Right lobe of liver (tissue), 6 donors: Measurements from ENCODE around the gene KIF4A. TPM values are rescaled to one million over a fixed set of nuclear protein-coding genes. Genes with fewer than 3 reads are reported as not detected.

Experiments used
- ATAC-seq, 4 donors: fragments of 200-7000 bp; cut with Tn5 transposase; one replicate each; pipeline ENCODE4 v1.9.1; 2020; ENCODE audit warnings: mild to moderate bottlenecking in 4 of 4, moderate library complexity in 4 of 4
- DNase-seq, 3 donors: peaks; one replicate each; pipeline ENCODE4 v3.0.0-alpha.2; 2020
- H3K27ac ChIP-seq, 3 donors: fragments of 200-600 bp; one replicate each; pipeline ENCODE4 v1.8.0; 2022
- H3K27me3 ChIP-seq, 2 donors: fragments of 200-600 bp; one replicate each; pipeline ENCODE4 v1.8.0; 2022
- H3K36me3 ChIP-seq, 4 donors: fragments of 200-600 bp; sonication (generic) in 1 of 4; one replicate each; pipeline versions ENCODE4 v1.5.1 to v1.8.0; 2017 to 2022; ENCODE audit warnings: control low read depth in 1 of 4
- H3K4me1 ChIP-seq, 4 donors: fragments of 200-600 bp; sonication (generic) in 1 of 4; one replicate each; pipeline versions ENCODE4 v1.5.1 to v1.8.0; 2017 to 2022; ENCODE audit warnings: control low read depth in 1 of 4
- H3K4me3 ChIP-seq, 3 donors: fragments of 200-600 bp; one replicate each; pipeline ENCODE4 v1.8.0; 2022
- H3K9me3 ChIP-seq, 4 donors: fragments of 200-600 bp; sonication (generic) in 1 of 4; one replicate each; pipeline versions ENCODE4 v1.5.1 to v1.8.0; 2017 to 2022; ENCODE audit warnings: control low read depth in 1 of 4
- POLR2A ChIP-seq: fragments of 450-650 bp; IDR thresholded peaks from one replicate; pipeline ENCODE4 v1.6.1; 2017; ENCODE audit warnings: antibody characterized with exemption, mild to moderate bottlenecking
- WGBS: methylation state at CpG from one replicate; pipeline ENCODE4 v1.1.6; 2018; ENCODE audit warnings: low coverage, low lambda C conversion rate; ENCODE audit not compliant: insufficient coverage; ENCODE audit errors: missing lambda C conversion rate; 5-methylcytosine and 5-hydroxymethylcytosine counted together
- intact Hi-C, 2 donors: fragments of 100-400 bp; cut with DNase I; formaldehyde crosslinking; loops; one replicate each; pipeline versions ENCODE4 v1.11.2 to v1.14.1; 2022
- total RNA-seq, 6 experiments: library from RNA; depleted of rRNA in 2 of 6; stranded (reverse); fragments of >200 nt in 2 of 6; fragmentation: NEBNext Ultra II Directional in 3 of 6; extraction: Animal tissue kit (Norgen Biotek cat#: 25700) in 3 of 6; gene quantifications; one replicate each; pipeline versions ENCODE4 v1.1.0 to v1.2.4, GENCODE V29; 2016 to 2023
- TF ChIP-seq, protein P1 (sequence below), 4 donors: fragments of 200-600 bp in 3 of 4; fragments of 450-650 bp in 1 of 4; IDR thresholded peaks; one replicate each; pipeline versions ENCODE4 v1.5.1 to v1.8.0; 2016 to 2022; ENCODE audit warnings: antibody characterized with exemption in 4 of 4, mild to moderate bottlenecking in 2 of 4
- donor health status: DM: no; HTN: yes; CAD: no.
- donor health status: DM: no; HTN: no; CAD: no.
- donor health status: DM: no; HTN: no; CAD: no.
- donor health status: DM: no; HTN: yes; CAD: no.
- donor health status: DM: no; HTN: yes; CAD: no.

KIF4A gene
- total RNA-seq, 6 experiments from 2014 or later: 0.19 to 1.4 (median 0.68) TPM; not detected in 1

DNA sequence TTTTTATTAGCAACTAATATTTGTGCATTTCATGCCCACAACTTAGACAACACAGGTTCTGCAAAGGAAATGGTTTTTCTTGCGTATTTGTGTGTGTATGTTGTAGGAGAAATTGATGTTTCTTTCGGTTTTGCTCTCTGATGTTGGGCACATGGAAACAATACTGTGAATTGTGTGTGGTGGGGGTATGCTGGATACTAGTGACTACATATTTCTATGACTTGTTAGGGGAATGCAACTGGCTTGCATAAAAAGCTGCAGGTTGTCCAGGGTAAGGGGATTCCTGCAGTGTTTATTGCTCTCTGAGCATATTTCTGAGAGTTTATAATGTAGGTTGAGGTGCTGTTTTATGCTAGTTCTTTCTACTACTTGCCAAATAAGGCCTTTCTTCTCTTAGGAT is 166.4 kb downstream of the KIF4A start:
- Histone ChIP-seq H3K27me3 (peaks cover 0 to 5% of the 10 kb centered on the region in 2 donors), H3K9me3 (no peaks in the 10 kb centered on the region), H3K4me1 (no peaks in the 10 kb centered on the region), H3K36me3 (no peaks in the 10 kb centered on the region), H3K27ac (no peak overlapping the region), H3K4me3 (no peak overlapping the region)
- DNase-seq (no peak), ATAC-seq (no peak)
- WGBS: 22% methylated on average over 2 of the region's 2 CpGs
- intact Hi-C loops: no loop called here
- TF ChIP-seq, protein P1, sequence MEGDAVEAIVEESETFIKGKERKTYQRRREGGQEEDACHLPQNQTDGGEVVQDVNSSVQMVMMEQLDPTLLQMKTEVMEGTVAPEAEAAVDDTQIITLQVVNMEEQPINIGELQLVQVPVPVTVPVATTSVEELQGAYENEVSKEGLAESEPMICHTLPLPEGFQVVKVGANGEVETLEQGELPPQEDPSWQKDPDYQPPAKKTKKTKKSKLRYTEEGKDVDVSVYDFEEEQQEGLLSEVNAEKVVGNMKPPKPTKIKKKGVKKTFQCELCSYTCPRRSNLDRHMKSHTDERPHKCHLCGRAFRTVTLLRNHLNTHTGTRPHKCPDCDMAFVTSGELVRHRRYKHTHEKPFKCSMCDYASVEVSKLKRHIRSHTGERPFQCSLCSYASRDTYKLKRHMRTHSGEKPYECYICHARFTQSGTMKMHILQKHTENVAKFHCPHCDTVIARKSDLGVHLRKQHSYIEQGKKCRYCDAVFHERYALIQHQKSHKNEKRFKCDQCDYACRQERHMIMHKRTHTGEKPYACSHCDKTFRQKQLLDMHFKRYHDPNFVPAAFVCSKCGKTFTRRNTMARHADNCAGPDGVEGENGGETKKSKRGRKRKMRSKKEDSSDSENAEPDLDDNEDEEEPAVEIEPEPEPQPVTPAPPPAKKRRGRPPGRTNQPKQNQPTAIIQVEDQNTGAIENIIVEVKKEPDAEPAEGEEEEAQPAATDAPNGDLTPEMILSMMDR (IDR thresholded peaks at IDR 0.05): no peak
- TF ChIP-seq POLR2A: no peak

DNA sequence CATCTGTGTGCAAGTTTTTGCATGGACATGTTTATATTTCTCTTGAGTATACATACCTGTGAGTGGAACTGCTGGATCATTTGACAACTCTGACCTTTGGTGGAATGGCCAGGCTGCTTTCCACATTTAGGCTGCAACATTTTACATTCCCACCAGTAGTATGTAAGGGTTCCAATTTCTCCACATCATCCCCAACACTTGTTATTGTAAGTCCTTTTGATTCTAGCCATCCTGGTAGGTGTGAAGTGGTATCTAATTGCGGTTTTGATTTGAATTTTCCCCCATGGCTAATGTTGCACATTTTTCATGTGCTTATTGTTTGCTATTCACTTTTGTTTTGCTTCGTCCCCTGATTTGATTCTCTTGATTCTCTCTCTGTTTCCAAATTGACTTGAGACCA is 171.1 kb downstream of the KIF4A start:
- no peaks in the 10 kb centered on the region for H3K4me1 ChIP-seq
- intact Hi-C loops: no loop called here
- WGBS: 71% methylated on average over 2 of the region's 2 CpGs
- DNase-seq (no peak), ATAC-seq (no peak)
- TF ChIP-seq, protein P1 (IDR thresholded peaks at IDR 0.05): no peak
- TF ChIP-seq POLR2A: no peak
- H3K27me3 ChIP-seq: no peaks in the 10 kb centered on the region
- no peak overlapping the region for H3K27ac ChIP-seq
- H3K36me3 ChIP-seq: no peaks in the 10 kb centered on the region
- H3K9me3 ChIP-seq: no peaks in the 10 kb centered on the region
- no peak overlapping the region for H3K4me3 ChIP-seq

DNA sequence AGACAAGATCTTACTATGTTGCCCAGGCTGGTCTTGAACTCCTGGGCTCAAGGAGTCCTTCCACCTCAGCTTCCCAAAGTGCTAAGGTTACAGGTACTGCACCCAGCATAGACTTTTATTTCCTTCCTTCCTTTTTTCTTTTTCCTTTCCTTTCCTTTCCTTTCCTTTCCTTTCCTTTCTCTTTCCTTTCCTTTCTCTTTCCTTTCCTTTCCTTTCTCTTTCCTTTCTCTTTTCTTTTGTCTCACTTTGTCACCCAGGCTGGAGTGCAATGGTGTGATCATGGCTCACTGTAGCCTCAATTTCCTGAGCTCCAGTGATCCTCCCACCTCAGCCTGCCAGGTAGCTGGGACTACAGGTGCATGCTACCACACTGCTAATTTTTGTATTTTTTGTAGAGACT is 174.1 kb downstream of the KIF4A start:
- ATAC-seq: no peak
- DNase-seq: no peak
- Histone ChIP-seq H3K27me3 (no peaks in the 10 kb centered on the region), H3K27ac (no peak overlapping the region), H3K4me1 (no peaks in the 10 kb centered on the region), H3K9me3 (no peaks in the 10 kb centered on the region), H3K36me3 (no peaks in the 10 kb centered on the region), H3K4me3 (no peak overlapping the region)
- no peak for TF ChIP-seq POLR2A
- TF ChIP-seq, protein P1 (IDR thresholded peaks at IDR 0.05): no peak
- intact Hi-C loops: no loop called here

DNA sequence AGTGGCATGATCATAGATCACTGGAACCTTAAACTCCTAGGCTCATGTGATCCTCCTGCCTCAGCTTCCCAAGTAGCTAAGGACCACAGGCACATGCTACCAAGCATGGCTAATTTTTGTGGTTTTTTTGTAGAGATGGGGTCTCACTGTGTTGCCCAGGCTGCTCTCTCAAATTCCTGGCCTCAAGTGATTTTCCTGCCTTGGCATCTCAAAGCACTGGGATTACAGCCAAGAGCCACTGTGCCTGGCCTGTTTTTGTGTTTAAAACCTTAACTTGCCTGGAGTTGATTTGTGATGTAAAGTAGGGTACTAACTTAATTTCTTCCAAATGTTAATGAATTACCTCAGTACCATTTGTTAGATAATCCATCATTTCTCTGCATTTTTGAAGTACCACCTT is 177.1 kb downstream of the KIF4A start:
- no peaks in the 10 kb centered on the region for H3K4me1 ChIP-seq
- no peaks in the 10 kb centered on the region for H3K9me3 ChIP-seq
- no peak overlapping the region for H3K4me3 ChIP-seq
- no peak overlapping the region for H3K27ac ChIP-seq
- H3K36me3 ChIP-seq: no peaks in the 10 kb centered on the region
- DNase-seq (no peak), ATAC-seq (no peak)
- no peak for TF ChIP-seq POLR2A
- TF ChIP-seq, protein P1 (IDR thresholded peaks at IDR 0.05): no peak
- no peaks in the 10 kb centered on the region for H3K27me3 ChIP-seq
- intact Hi-C loops: no loop called here

DNA sequence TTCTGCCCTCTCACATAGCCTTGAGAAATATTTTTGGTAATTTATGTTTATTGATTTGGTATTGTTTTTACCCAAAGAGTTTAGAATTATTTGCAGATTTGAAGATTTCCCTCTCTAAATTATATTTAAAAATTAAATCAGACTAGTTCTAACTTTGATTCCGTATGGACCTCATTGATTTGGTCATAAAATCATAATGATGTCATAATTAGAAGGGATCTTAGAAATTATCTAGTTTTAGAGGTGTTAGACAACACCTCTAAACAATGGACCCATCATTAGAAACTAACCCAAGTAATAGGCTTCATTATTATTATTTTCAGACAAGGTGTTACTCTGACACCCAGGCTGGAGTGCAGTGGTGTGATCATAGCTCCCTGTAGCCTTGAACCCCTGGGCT is 178.8 kb downstream of the KIF4A start:
- ATAC-seq: no peak
- no peak overlapping the region for H3K4me3 ChIP-seq
- intact Hi-C loops: no loop called here
- DNase-seq: no peak
- no peaks in the 10 kb centered on the region for H3K27me3 ChIP-seq
- 50% methylated on average over 1 of the region's 1 CpG for WGBS
- H3K4me1 ChIP-seq: no peaks in the 10 kb centered on the region
- no peaks in the 10 kb centered on the region for H3K9me3 ChIP-seq
- H3K36me3 ChIP-seq: no peaks in the 10 kb centered on the region
- TF ChIP-seq, protein P1 (IDR thresholded peaks at IDR 0.05): no peak
- TF ChIP-seq POLR2A: no peak
- H3K27ac ChIP-seq: no peak overlapping the region
